ENCODE data around the gene SNX1.

DNA sequence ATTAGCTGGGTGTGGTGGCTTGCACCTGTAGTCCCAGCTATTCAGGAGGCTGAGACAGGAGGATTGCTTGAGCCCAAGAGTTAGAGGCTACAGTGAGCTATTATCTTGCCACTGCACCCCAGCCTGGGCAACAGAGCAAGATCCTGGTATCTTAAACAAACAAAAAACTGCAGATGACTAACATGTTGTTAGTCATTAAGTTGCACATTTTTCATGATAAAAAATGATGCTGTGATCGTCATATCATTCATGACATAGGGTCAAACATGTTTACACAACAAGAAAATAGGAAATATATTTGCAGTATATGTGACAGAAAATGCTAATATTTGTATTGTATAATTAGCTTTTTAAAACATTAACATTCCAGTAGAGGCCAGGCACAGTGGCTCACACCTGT lies 29.3 kb upstream of the SNX1 start:
- TF ChIP-seq, protein P1, sequence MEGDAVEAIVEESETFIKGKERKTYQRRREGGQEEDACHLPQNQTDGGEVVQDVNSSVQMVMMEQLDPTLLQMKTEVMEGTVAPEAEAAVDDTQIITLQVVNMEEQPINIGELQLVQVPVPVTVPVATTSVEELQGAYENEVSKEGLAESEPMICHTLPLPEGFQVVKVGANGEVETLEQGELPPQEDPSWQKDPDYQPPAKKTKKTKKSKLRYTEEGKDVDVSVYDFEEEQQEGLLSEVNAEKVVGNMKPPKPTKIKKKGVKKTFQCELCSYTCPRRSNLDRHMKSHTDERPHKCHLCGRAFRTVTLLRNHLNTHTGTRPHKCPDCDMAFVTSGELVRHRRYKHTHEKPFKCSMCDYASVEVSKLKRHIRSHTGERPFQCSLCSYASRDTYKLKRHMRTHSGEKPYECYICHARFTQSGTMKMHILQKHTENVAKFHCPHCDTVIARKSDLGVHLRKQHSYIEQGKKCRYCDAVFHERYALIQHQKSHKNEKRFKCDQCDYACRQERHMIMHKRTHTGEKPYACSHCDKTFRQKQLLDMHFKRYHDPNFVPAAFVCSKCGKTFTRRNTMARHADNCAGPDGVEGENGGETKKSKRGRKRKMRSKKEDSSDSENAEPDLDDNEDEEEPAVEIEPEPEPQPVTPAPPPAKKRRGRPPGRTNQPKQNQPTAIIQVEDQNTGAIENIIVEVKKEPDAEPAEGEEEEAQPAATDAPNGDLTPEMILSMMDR (conservative IDR thresholded peaks at IDR 0.05): no peak
- no peak for TF ChIP-seq ZFX (IDR thresholded peaks at IDR 0.05)

All from C4-2B (cell line).